H9 (cell line): ENCODE results near the gene N4BP3. TPM values are rescaled to one million over a fixed set of nuclear protein-coding genes. Genes with fewer than 3 reads are reported as not detected.

Experiments used
- DNase-seq: peaks from one replicate; pipeline ENCODE4 v3.0.0-alpha.2; 2017
- H2AFZ ChIP-seq: one replicate; pipeline ENCODE4 v1.6.1; 2013; ENCODE audit warnings: mild to moderate bottlenecking, low read length, control low read depth, moderate library complexity
- H2AK5ac ChIP-seq: 2 replicates; pipeline ENCODE4 v1.6.1; 2013; ENCODE audit warnings: low read length, control low read depth, mixed read lengths; ENCODE audit not compliant: insufficient read length
- H2BK120ac ChIP-seq: one replicate; pipeline ENCODE4 v1.6.1; 2013; ENCODE audit warnings: low read depth, mild to moderate bottlenecking, low read length, control low read depth, inconsistent platforms; ENCODE audit not compliant: poor library complexity, severe bottlenecking
- H2BK12ac ChIP-seq: 2 replicates; pipeline ENCODE4 v1.6.1; 2013; ENCODE audit warnings: low read length, control low read depth, mixed read lengths, low read depth; ENCODE audit not compliant: insufficient read length
- H2BK15ac ChIP-seq: 2 replicates; pipeline ENCODE4 v1.6.1; 2013; ENCODE audit warnings: low read depth, low read length, control low read depth
- H2BK20ac ChIP-seq: one replicate; pipeline ENCODE4 v1.6.1; 2013; ENCODE audit warnings: low read depth, mild to moderate bottlenecking, low read length, control low read depth, inconsistent platforms; ENCODE audit not compliant: poor library complexity, severe bottlenecking
- H2BK5ac ChIP-seq: 2 replicates; pipeline ENCODE4 v1.6.1; 2013; ENCODE audit warnings: low read length, control low read depth, mixed read lengths; ENCODE audit not compliant: insufficient read length
- H3K14ac ChIP-seq: 2 replicates; pipeline ENCODE4 v1.6.1; 2013; ENCODE audit warnings: low read length, control low read depth; ENCODE audit not compliant: insufficient read depth
- H3K18ac ChIP-seq: 2 replicates; pipeline ENCODE4 v1.6.1; 2013; ENCODE audit warnings: low read depth, mild to moderate bottlenecking, mixed read lengths, low read length, control low read depth; ENCODE audit not compliant: insufficient read length
- H3K23ac ChIP-seq: 2 replicates; pipeline ENCODE4 v1.6.1; 2013; ENCODE audit warnings: low read length, control low read depth, mixed read lengths, low read depth; ENCODE audit not compliant: insufficient read length
- H3K23me2 ChIP-seq: 2 replicates; pipeline ENCODE4 v1.6.1; 2013; ENCODE audit warnings: low read depth, mild to moderate bottlenecking, mixed read lengths, low read length, control low read depth; ENCODE audit not compliant: insufficient read length, poor library complexity, severe bottlenecking
- H3K27ac ChIP-seq: 2 replicates; pipeline ENCODE4 v1.5.1; 2013; ENCODE audit warnings: low read length, control low read depth, mixed read lengths, low read depth; ENCODE audit not compliant: insufficient read length
- H3K27me3 ChIP-seq: 2 replicates; pipeline ENCODE4 v1.6.1; 2013; ENCODE audit warnings: low read length, control low read depth, inconsistent platforms; ENCODE audit not compliant: insufficient read depth
- H3K4ac ChIP-seq: 2 replicates; pipeline ENCODE4 v1.6.1; 2013; ENCODE audit warnings: low read depth, mild to moderate bottlenecking, control low read depth, inconsistent platforms, low read length, moderate library complexity
- H3K4me1 ChIP-seq: 2 replicates; pipeline ENCODE4 v1.6.1; 2013; ENCODE audit warnings: low read length, control low read depth, inconsistent platforms; ENCODE audit not compliant: insufficient read depth
- H3K4me2 ChIP-seq: 2 replicates; pipeline ENCODE4 v1.6.1; 2013; ENCODE audit warnings: low read length, control low read depth, mixed read lengths; ENCODE audit not compliant: insufficient read length, insufficient read depth
- H3K56ac ChIP-seq: 2 replicates; pipeline ENCODE4 v1.6.1; 2013; ENCODE audit warnings: low read depth, mild to moderate bottlenecking, mixed read lengths, low read length, control low read depth; ENCODE audit not compliant: insufficient read length
- H3K79me1 ChIP-seq: 2 replicates; pipeline ENCODE4 v1.6.1; 2013; ENCODE audit warnings: low read depth, mild to moderate bottlenecking, moderate library complexity, low read length, control low read depth, inconsistent platforms; ENCODE audit not compliant: insufficient read depth, poor library complexity, severe bottlenecking
- H3K79me2 ChIP-seq: 2 replicates; pipeline ENCODE4 v1.6.1; 2013; ENCODE audit warnings: low read length, control low read depth, inconsistent platforms; ENCODE audit not compliant: insufficient read depth
- H3K9ac ChIP-seq: 2 replicates; pipeline ENCODE4 v1.6.1; 2013; ENCODE audit warnings: low read length, control low read depth, mixed read lengths; ENCODE audit not compliant: insufficient read length; ENCODE audit errors: extremely low read depth
- H3K9me3 ChIP-seq: one replicate; pipeline ENCODE4 v1.6.1; 2013; ENCODE audit warnings: low read depth, low read length, inconsistent platforms; ENCODE audit not compliant: control insufficient read depth
- H3T11ph ChIP-seq: one replicate; pipeline ENCODE4 v1.6.1; 2013; ENCODE audit warnings: mild to moderate bottlenecking, low read length, control low read depth, inconsistent platforms
- H4K20me1 ChIP-seq: one replicate; pipeline ENCODE4 v1.6.1; 2013; ENCODE audit not compliant: control insufficient read depth, insufficient read length, insufficient read depth
- H4K5ac ChIP-seq: 2 replicates; pipeline ENCODE4 v1.6.1; 2013; ENCODE audit warnings: low read depth, mild to moderate bottlenecking, mixed read lengths, low read length, control low read depth; ENCODE audit not compliant: insufficient read length
- H4K8ac ChIP-seq: replicated peaks from 2 replicates; pipeline ENCODE4 v1.6.1; 2013; ENCODE audit warnings: low read length, control low read depth, mixed read lengths, low read depth; ENCODE audit not compliant: insufficient read length
- H4K91ac ChIP-seq: 2 replicates; pipeline ENCODE4 v1.6.1; 2013; ENCODE audit warnings: low read depth, mild to moderate bottlenecking, moderate library complexity, mixed read lengths, low read length, control low read depth; ENCODE audit not compliant: insufficient read length
- H3K27ac Mint-ChIP-seq, 3 experiments: 2 replicates in 2 of 3; 3 replicates in 1 of 3; pipeline ENCODE4 v1.8.0; 2020 to 2021; ENCODE audit warnings: mixed read lengths in 3 of 3, mild to moderate bottlenecking in 1 of 3, moderate library complexity in 1 of 3
- H3K27me3 Mint-ChIP-seq: 2 replicates; pipeline ENCODE4 v1.8.0; 2021; ENCODE audit warnings: low read depth, mild to moderate bottlenecking, moderate library complexity, mixed read lengths
- H3K36me3 Mint-ChIP-seq, 3 experiments: 2 replicates in 2 of 3; 3 replicates in 1 of 3; pipeline ENCODE4 v1.8.0; 2020 to 2021; ENCODE audit warnings: low read depth in 3 of 3, mixed read lengths in 3 of 3; ENCODE audit not compliant: insufficient read depth in 1 of 3
- H3K4me1 Mint-ChIP-seq, 2 experiments: 2 replicates each; pipeline ENCODE4 v1.8.0; 2020; ENCODE audit warnings: mixed read lengths in 2 of 2
- H3K4me3 Mint-ChIP-seq, 2 experiments: 2 replicates in 1 of 2; 3 replicates in 1 of 2; pipeline ENCODE4 v1.8.0; 2020 to 2021; ENCODE audit warnings: mild to moderate bottlenecking in 2 of 2, mixed read lengths in 2 of 2, moderate library complexity in 1 of 2
- H3K9me3 Mint-ChIP-seq, 2 experiments: 2 replicates in 1 of 2; 3 replicates in 1 of 2; pipeline ENCODE4 v1.8.0; 2020; ENCODE audit warnings: mild to moderate bottlenecking in 2 of 2, mixed read lengths in 2 of 2, moderate library complexity in 1 of 2
- CTCF ChIP-seq: fragments of 200-600 bp; sonication (generic); conservative IDR thresholded peaks from 3 replicates; pipeline ENCODE4 v1.8.0; 2021; ENCODE audit warnings: antibody characterized with exemption, mild to moderate bottlenecking
- WGBS: extraction: QIAGEN DNeasy Blood & Tissue Kit; methylation state at CpG from one replicate; pipeline ENCODE4 v1.1.7; 2013; ENCODE audit warnings: missing lambda C conversion rate, low lambda C conversion rate, mixed read lengths; ENCODE audit not compliant: insufficient read length; ENCODE audit errors: extremely low coverage; 5-methylcytosine and 5-hydroxymethylcytosine counted together
- total RNA-seq: library from RNA; stranded (reverse); gene quantifications from 2 replicates; pipeline ENCODE4 v1.2.1, GENCODE V29; 2021

N4BP3 gene
- total RNA-seq, 1 experiment from 2014 or later = 32.1 TPM

- Histone ChIP-seq H4K20me1 (no peaks in the 10 kb centered on the region), H3K79me1 (peaks cover 4% of the 10 kb centered on the region), H3T11ph (no peak within 1 kb of the TSS), H4K91ac (peak within 1 kb of the TSS; percentile 50), H3K4ac (no peak within 1 kb of the TSS; the same call in 1 of the 2 replicates), H3K27ac (peak within 1 kb of the TSS; percentile 85), H2AK5ac (no peak within 1 kb of the TSS), H2BK5ac (no peak within 1 kb of the TSS), H3K14ac (peak within 1 kb of the TSS; percentile 90), H2BK20ac (no peak within 1 kb of the TSS), H3K4me2 (peak within 1 kb of the TSS; percentile 100), H4K8ac (no peak within 1 kb of the TSS), H4K5ac (no peak within 1 kb of the TSS), H3K9ac (peak within 1 kb of the TSS; percentile 81), H2BK120ac (no peak within 1 kb of the TSS), H3K4me1 (0 out of 2 replicates have a peak, but pooled peaks cover 4% of the 10 kb centered on the region), H3K23me2 (peaks cover 9% of the 10 kb centered on the region), H2AFZ (no peak within 1 kb of the TSS), H3K23ac (no peak within 1 kb of the TSS), H2BK15ac (no peak within 1 kb of the TSS), H3K27me3 (no peaks in the 10 kb centered on the region; the same call in 1 of the 2 replicates), H3K9me3 (no peaks in the 10 kb centered on the region), H3K18ac (peak within 1 kb of the TSS; percentile 96), H3K79me2 (peaks cover 11% of the 10 kb centered on the region; the same call in 1 of the 2 replicates), H3K56ac (no peak within 1 kb of the TSS), H2BK12ac (peak within 1 kb of the TSS; percentile 90)
- WGBS = no CpG with 5 or more reads among the region's 102 CpGs
- Mint-ChIP-seq H3K27ac (peak within 1 kb of the TSS; percentile 87 to 91 (median 90)), H3K4me3 (peak within 1 kb of the TSS; percentile 83 to 87), H3K27me3 (no peaks in the 10 kb centered on the region; the same call in 1 of the 2 replicates), H3K4me1 (peaks cover 42 to 47% of the 10 kb centered on the region in 2 experiments), H3K36me3 (peaks cover 17 to 41% (median 28%) of the 10 kb centered on the region in 3 experiments), H3K9me3 (no peaks in the 10 kb centered on the region)
- DNase-seq = peak; percentile 80
- TF ChIP-seq CTCF = no peak
Measured at GRCh38 chr5:178130576-178131445, 17.5 kb downstream of the N4BP3 start, which contains the start of gene RMND5B. Gene RMND5B (plus strand): TSS chr5:178131014. CDS start chr5:178138120, 7,106 bp downstream.
